ENCODE data around the gene UHRF1. TPM values are rescaled to one million over a fixed set of nuclear protein-coding genes. Genes with fewer than 3 reads are reported as not detected.
A peak's percentile ranks its signal among the peaks of the same experiment; 100 is the strongest.
"Not testable (repeated sequence)": the region's sequence is repeated elsewhere in the genome, so short reads cannot be mapped to it uniquely, and the experiment has no call there.

Gene UHRF1
- total RNA-seq, 2 experiments from 2014 or later: 173 to 180 TPM

GRCh38 chr19:4950650-4951049, 41.3 kb downstream of the UHRF1 start:
- H3K27ac Mint-ChIP-seq; DNase-seq; H3K4me3 Mint-ChIP-seq; POLR2A ChIA-PET; CTCF ChIA-PET; H3K27me3 Mint-ChIP-seq (ENCODE audit: low read depth); H3K4me1 Mint-ChIP-seq (ENCODE audit: low read depth); ATAC-seq; H3K9me3 Mint-ChIP-seq (ENCODE audit: insufficient read depth): not testable (repeated sequence)
- peaks cover 63% of the 10 kb centered on the region for H3K36me3 Mint-ChIP-seq (ENCODE audit: low read depth)

GRCh38 chr19:4951656-4952055, 42.4 kb downstream of the UHRF1 start:
- Mint-ChIP-seq H3K27ac (no peak overlapping the region), H3K36me3 (ENCODE audit: low read depth) (peaks cover 60% of the 10 kb centered on the region), H3K4me1 (ENCODE audit: low read depth) (no peaks in the 10 kb centered on the region), H3K27me3 (ENCODE audit: low read depth) (no peaks in the 10 kb centered on the region), H3K4me3 (no peak overlapping the region), H3K9me3 (ENCODE audit: insufficient read depth) (no peaks in the 10 kb centered on the region)
- CTCF ChIA-PET: no interaction called here
- DNase-seq: no peak
- POLR2A ChIA-PET: no interaction called here
- ATAC-seq: no peak

- ATAC-seq (no peak), DNase-seq (no peak)
- no peaks in the 10 kb centered on the region for H3K27me3 Mint-ChIP-seq (ENCODE audit: low read depth)
- H3K9me3 Mint-ChIP-seq (ENCODE audit: insufficient read depth): no peaks in the 10 kb centered on the region
- no peaks in the 10 kb centered on the region for H3K4me1 Mint-ChIP-seq (ENCODE audit: low read depth)
- ChIA-PET CTCF (no interaction called here), POLR2A (no interaction called here)
- H3K27ac Mint-ChIP-seq: no peak overlapping the region
- H3K36me3 Mint-ChIP-seq (ENCODE audit: low read depth): peaks cover 58% of the 10 kb centered on the region
- H3K4me3 Mint-ChIP-seq: no peak overlapping the region
Measured at GRCh38 chr19:4952945-4953344, 43.6 kb downstream of the UHRF1 start.

GRCh38 chr19:4954320-4955149, 45.2 kb downstream of the UHRF1 start:
- ATAC-seq; H3K9me3 Mint-ChIP-seq (ENCODE audit: insufficient read depth); DNase-seq; H3K4me1 Mint-ChIP-seq (ENCODE audit: low read depth); H3K27ac Mint-ChIP-seq; H3K27me3 Mint-ChIP-seq (ENCODE audit: low read depth); CTCF ChIA-PET; H3K4me3 Mint-ChIP-seq: not testable (repeated sequence)
- POLR2A ChIA-PET: interaction anchor here (1.0 kb wide), 1 partner anchor 14 kb away, joined by 4 read pairs; the partner anchor contains the start of gene KDM4B
- peaks cover 60% of the 10 kb centered on the region for H3K36me3 Mint-ChIP-seq (ENCODE audit: low read depth)

- no peaks in the 10 kb centered on the region for H3K27me3 Mint-ChIP-seq (ENCODE audit: low read depth)
- H3K27ac Mint-ChIP-seq: no peak overlapping the region
- no peaks in the 10 kb centered on the region for H3K9me3 Mint-ChIP-seq (ENCODE audit: insufficient read depth)
- CTCF ChIA-PET: no interaction called here
- no peak overlapping the region for H3K4me3 Mint-ChIP-seq
- DNase-seq (no peak), ATAC-seq (no peak)
- no peaks in the 10 kb centered on the region for H3K4me1 Mint-ChIP-seq (ENCODE audit: low read depth)
- POLR2A ChIA-PET: interaction anchor here (1.0 kb wide), 1 partner anchor 14 kb away, joined by 4 read pairs; the partner anchor contains the start of gene KDM4B
- peaks cover 64% of the 10 kb centered on the region for H3K36me3 Mint-ChIP-seq (ENCODE audit: low read depth)
Measured at GRCh38 chr19:4955274-4955673, 46.0 kb downstream of the UHRF1 start.

- H3K9me3 Mint-ChIP-seq (ENCODE audit: insufficient read depth): no peaks in the 10 kb centered on the region
- ATAC-seq: no peak
- no peaks in the 10 kb centered on the region for H3K4me1 Mint-ChIP-seq (ENCODE audit: low read depth)
- peaks cover 59% of the 10 kb centered on the region for H3K36me3 Mint-ChIP-seq (ENCODE audit: low read depth)
- H3K4me3 Mint-ChIP-seq: no peak overlapping the region
- DNase-seq: no peak
- H3K27ac Mint-ChIP-seq: no peak overlapping the region
- ChIA-PET POLR2A (no interaction called here), CTCF (interaction anchor here (1.2 kb wide), 1 partner anchor 46 kb away, joined by 3 read pairs; no protein-coding TSS in a partner anchor)
- H3K27me3 Mint-ChIP-seq (ENCODE audit: low read depth): no peaks in the 10 kb centered on the region
Measured at GRCh38 chr19:4957981-4958380, 48.7 kb downstream of the UHRF1 start.

- H3K27ac Mint-ChIP-seq: no peak overlapping the region
Measured at GRCh38 chr19:4962085-4962619, 52.9 kb downstream of the UHRF1 start.

GRCh38 chr19:4965061-4965460, 55.8 kb downstream of the UHRF1 start:
- Mint-ChIP-seq H3K27me3 (ENCODE audit: low read depth) (no peaks in the 10 kb centered on the region), H3K4me3 (no peak overlapping the region), H3K9me3 (ENCODE audit: insufficient read depth) (no peaks in the 10 kb centered on the region), H3K4me1 (ENCODE audit: low read depth) (peaks cover 17% of the 10 kb centered on the region), H3K36me3 (ENCODE audit: low read depth) (peaks cover 51% of the 10 kb centered on the region), H3K27ac (peak overlapping the region; percentile 39)
- CTCF ChIA-PET: no interaction called here
- no peak for ATAC-seq
- DNase-seq: no peak
- POLR2A ChIA-PET: no interaction called here

More at GRCh38 chr19:4962085-4962619, 52.9 kb downstream of the UHRF1 start:
- DNase-seq (no peak), ATAC-seq (no peak)
- Mint-ChIP-seq H3K9me3 (ENCODE audit: insufficient read depth) (no peaks in the 10 kb centered on the region), H3K27me3 (ENCODE audit: low read depth) (no peaks in the 10 kb centered on the region), H3K4me1 (ENCODE audit: low read depth) (peaks cover 2% of the 10 kb centered on the region), H3K36me3 (ENCODE audit: low read depth) (peaks cover 56% of the 10 kb centered on the region), H3K4me3 (no peak overlapping the region)
- POLR2A ChIA-PET: interaction anchor here (0.8 kb wide), 1 partner anchor 34 kb away, joined by 3 read pairs; no protein-coding TSS in a partner anchor
- CTCF ChIA-PET: no interaction called here

- ChIA-PET CTCF (no interaction called here), POLR2A (no interaction called here)
- Mint-ChIP-seq H3K27me3 (ENCODE audit: low read depth) (no peaks in the 10 kb centered on the region), H3K9me3 (ENCODE audit: insufficient read depth) (no peaks in the 10 kb centered on the region), H3K36me3 (ENCODE audit: low read depth) (peaks cover 51% of the 10 kb centered on the region), H3K27ac (no peak overlapping the region), H3K4me3 (no peak overlapping the region), H3K4me1 (ENCODE audit: low read depth) (peaks cover 33% of the 10 kb centered on the region)
- ATAC-seq: no peak
- DNase-seq: no peak
Measured at GRCh38 chr19:4966591-4966990, 57.3 kb downstream of the UHRF1 start.

GRCh38 chr19:4967738-4968461, 58.6 kb downstream of the UHRF1 start:
- ChIA-PET CTCF (interaction anchor here (1.0 to 1.7 kb wide), 4 partner anchors 56 to 177 kb away, joined by 3 to 6 read pairs (median 5); partner anchors contain the start of gene FEM1A), POLR2A (interaction anchor here (0.6 to 1.4 kb wide), 4 partner anchors 52 to 301 kb away, joined by 3 to 7 read pairs (median 4); no protein-coding TSS in a partner anchor)
- DNase-seq (no peak), ATAC-seq (no peak)
- H3K27ac Mint-ChIP-seq: peak overlapping the region; percentile 87
- H3K4me1 Mint-ChIP-seq (ENCODE audit: low read depth): peaks cover 38% of the 10 kb centered on the region
- no peaks in the 10 kb centered on the region for H3K9me3 Mint-ChIP-seq (ENCODE audit: insufficient read depth)
- peaks cover 43% of the 10 kb centered on the region for H3K36me3 Mint-ChIP-seq (ENCODE audit: low read depth)
- H3K4me3 Mint-ChIP-seq: peak overlapping the region; percentile 79
- no peaks in the 10 kb centered on the region for H3K27me3 Mint-ChIP-seq (ENCODE audit: low read depth)

GRCh38 chr19:4968462-4969291, 59.4 kb downstream of the UHRF1 start, which contains the start of gene KDM4B:
Gene KDM4B, plus strand, starts transcription at chr19:4969113. Its CDS starts 63,778 bp downstream, at chr19:5032891.
- Mint-ChIP-seq H3K36me3 (ENCODE audit: low read depth) (peaks cover 40% of the 10 kb centered on the region), H3K4me3 (peak within 1 kb of the TSS; percentile 89), H3K27ac (peak within 1 kb of the TSS; percentile 87), H3K4me1 (ENCODE audit: low read depth) (peaks cover 38% of the 10 kb centered on the region), H3K9me3 (ENCODE audit: insufficient read depth) (no peaks in the 10 kb centered on the region), H3K27me3 (ENCODE audit: low read depth) (no peaks in the 10 kb centered on the region)
- POLR2A ChIA-PET: interaction anchor here (0.7 to 1.4 kb wide), 5 partner anchors 14 to 105 kb away, joined by 3 to 7 read pairs (median 4); no protein-coding TSS in a partner anchor
- CTCF ChIA-PET: interaction anchor here (0.6 to 1.7 kb wide), 5 partner anchors 10 to 177 kb away, joined by 3 to 6 read pairs (median 4); partner anchors contain the start of gene FEM1A
- peak; percentile 96 for ATAC-seq
- peak; percentile 99 for DNase-seq

Measured in activated CD8-positive, alpha-beta T cell treated with anti-CD3 and anti-CD28 coated beads, Interleukin-2, amount 10 ng/mL, durations not matched to agents 7 days and 5 days (primary cell).